GM19328 (cell line): ENCODE results near the gene PEX14.

Experiments
- ATAC-seq: cut with Tn5 transposase; IDR thresholded peaks from one replicate; pipeline ENCODE4 v1.9.1; 2021; ENCODE audit warnings: mild to moderate bottlenecking, moderate library complexity; ENCODE audit not compliant: unreplicated experiment

The PEX14 gene

GRCh38 chr1:10613861-10614260 lies 139.1 kb downstream of the PEX14 start:
- no peak for ATAC-seq

GRCh38 chr1:10614377-10615225 lies 139.9 kb downstream of the PEX14 start:
- no peak for ATAC-seq

GRCh38 chr1:10615332-10615731 lies 140.6 kb downstream of the PEX14 start:
- no peak for ATAC-seq

GRCh38 chr1:10615932-10616671 lies 141.4 kb downstream of the PEX14 start:
- no peak for ATAC-seq

- no peak for ATAC-seq
Measured at GRCh38 chr1:10616696-10617095, 141.9 kb downstream of the PEX14 start.

GRCh38 chr1:10617318-10617717 lies 142.6 kb downstream of the PEX14 start:
- no peak for ATAC-seq

- no peak for ATAC-seq
Measured at GRCh38 chr1:10617931-10618885, 143.5 kb downstream of the PEX14 start.

- ATAC-seq = no peak
Measured at GRCh38 chr1:10620776-10621175, 146.0 kb downstream of the PEX14 start.

- ATAC-seq = no peak
Measured at GRCh38 chr1:10621906-10622305, 147.2 kb downstream of the PEX14 start.

- ATAC-seq = no peak
Measured at GRCh38 chr1:10622910-10623685, 148.3 kb downstream of the PEX14 start.

- no peak for ATAC-seq
Measured at GRCh38 chr1:10623686-10624145, 149.0 kb downstream of the PEX14 start.

GRCh38 chr1:10624256-10625050 lies 149.7 kb downstream of the PEX14 start:
- no peak for ATAC-seq

GRCh38 chr1:10625076-10625475 lies 150.3 kb downstream of the PEX14 start:
- ATAC-seq = no peak

- no peak for ATAC-seq
Measured at GRCh38 chr1:10625554-10625953, 150.8 kb downstream of the PEX14 start.

- no peak for ATAC-seq
Measured at GRCh38 chr1:10626131-10626731, 151.5 kb downstream of the PEX14 start.

GRCh38 chr1:10626791-10627410 lies 152.2 kb downstream of the PEX14 start:
- ATAC-seq = no peak

- ATAC-seq = no peak
Measured at GRCh38 chr1:10628685-10629084, 153.9 kb downstream of the PEX14 start.

GRCh38 chr1:10629091-10629815 lies 154.5 kb downstream of the PEX14 start:
- no peak for ATAC-seq
